Measurements from ENCODE around the gene COMMD9. TPM values are rescaled to one million over a fixed set of nuclear protein-coding genes. Genes with fewer than 3 reads are reported as not detected.

Gene COMMD9
- total RNA-seq = 29.5 and 32.8 TPM in 2 replicates

GRCh38 chr11:36289226-36289852 lies at the start of gene COMMD9:
TSS of gene COMMD9 (minus strand) at chr11:36289424. CDS start at chr11:36289412, 12 bp downstream.

GRCh38 chr11:36295926-36296325 lies 6.7 kb upstream of the COMMD9 start, which contains the start of gene PRR5L:
TSS of gene PRR5L (plus strand) at chr11:36296288. CDS start at chr11:36401122, 104,834 bp downstream.

Other genes starting within 250 kb of the COMMD9 start
- gene PRR5L, start 6.9 kb upstream of the COMMD9 start, total RNA-seq = 12.1 and 32.3 TPM in 2 replicates
- 8.8 and 9.2 TPM in 2 replicates for gene TRAF6, start 220.8 kb upstream of the COMMD9 start, total RNA-seq

All from smooth muscle cell of the pulmonary artery (primary cell).